Right lobe of liver (tissue), 4 donors: Measurements from ENCODE around the gene AADACL4.

Source experiments
- POLR2A ChIP-seq: fragments of 450-650 bp; IDR thresholded peaks from one replicate; pipeline ENCODE4 v1.6.1; 2017; ENCODE audit warnings: antibody characterized with exemption, mild to moderate bottlenecking
- TF ChIP-seq, protein P1 (sequence below), 4 donors: fragments of 200-600 bp in 3 of 4; fragments of 450-650 bp in 1 of 4; IDR thresholded peaks; one replicate each; pipeline versions ENCODE4 v1.5.1 to v1.8.0; 2016 to 2022; ENCODE audit warnings: antibody characterized with exemption in 4 of 4, mild to moderate bottlenecking in 2 of 4
- donor health status: DM: no; HTN: no; CAD: no.
- donor health status: DM: no; HTN: no; CAD: no.
- donor health status: DM: no; HTN: yes; CAD: no.

DNA sequence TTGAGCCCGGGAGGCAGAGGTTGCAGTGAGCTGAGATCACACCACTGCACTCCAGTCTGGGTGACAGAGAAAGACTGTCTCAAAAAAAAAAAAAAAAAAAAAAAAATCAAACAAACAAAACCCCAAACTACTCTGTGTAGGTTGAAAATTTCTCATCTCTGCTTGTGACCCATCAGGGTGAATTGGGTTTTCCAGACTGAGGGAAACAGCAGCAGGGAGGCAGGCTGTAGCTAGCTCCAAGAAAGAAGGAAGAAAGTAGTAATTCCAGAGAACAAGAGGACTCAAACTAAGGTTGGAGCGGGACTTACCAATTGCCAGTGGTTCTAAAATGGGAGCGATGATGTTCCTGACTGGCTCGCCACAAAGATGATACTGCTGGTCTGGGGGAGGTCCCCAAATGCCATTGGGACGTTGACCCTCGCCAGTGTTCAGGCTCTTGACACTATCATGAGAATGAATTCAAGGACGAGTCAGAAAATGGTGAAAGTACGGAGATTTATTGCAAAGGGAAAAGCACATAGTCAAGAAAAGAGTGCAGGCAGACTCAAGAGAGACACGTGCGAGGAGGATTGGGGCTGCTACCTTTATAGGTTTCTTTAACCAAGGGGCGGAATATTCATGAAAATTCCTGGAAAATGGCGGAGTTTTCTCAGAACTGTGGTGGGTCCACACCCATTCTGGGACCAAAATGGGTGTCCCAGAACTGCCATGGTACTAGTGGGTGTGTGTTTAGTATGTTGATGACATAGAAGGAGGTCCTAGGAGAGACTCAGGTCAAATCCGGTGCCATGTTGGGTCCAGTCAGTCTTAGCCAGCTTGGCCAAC lies 13.4 kb downstream of the AADACL4 start:
- TF ChIP-seq, protein P1, sequence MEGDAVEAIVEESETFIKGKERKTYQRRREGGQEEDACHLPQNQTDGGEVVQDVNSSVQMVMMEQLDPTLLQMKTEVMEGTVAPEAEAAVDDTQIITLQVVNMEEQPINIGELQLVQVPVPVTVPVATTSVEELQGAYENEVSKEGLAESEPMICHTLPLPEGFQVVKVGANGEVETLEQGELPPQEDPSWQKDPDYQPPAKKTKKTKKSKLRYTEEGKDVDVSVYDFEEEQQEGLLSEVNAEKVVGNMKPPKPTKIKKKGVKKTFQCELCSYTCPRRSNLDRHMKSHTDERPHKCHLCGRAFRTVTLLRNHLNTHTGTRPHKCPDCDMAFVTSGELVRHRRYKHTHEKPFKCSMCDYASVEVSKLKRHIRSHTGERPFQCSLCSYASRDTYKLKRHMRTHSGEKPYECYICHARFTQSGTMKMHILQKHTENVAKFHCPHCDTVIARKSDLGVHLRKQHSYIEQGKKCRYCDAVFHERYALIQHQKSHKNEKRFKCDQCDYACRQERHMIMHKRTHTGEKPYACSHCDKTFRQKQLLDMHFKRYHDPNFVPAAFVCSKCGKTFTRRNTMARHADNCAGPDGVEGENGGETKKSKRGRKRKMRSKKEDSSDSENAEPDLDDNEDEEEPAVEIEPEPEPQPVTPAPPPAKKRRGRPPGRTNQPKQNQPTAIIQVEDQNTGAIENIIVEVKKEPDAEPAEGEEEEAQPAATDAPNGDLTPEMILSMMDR (IDR thresholded peaks at IDR 0.05), result no peak
- no peak for TF ChIP-seq POLR2A
